Right lung (tissue), 5 donors: Measurements from ENCODE around the gene PODXL2. TPM values are rescaled to one million over a fixed set of nuclear protein-coding genes. Genes with fewer than 3 reads are reported as not detected.

Experiments
- DNase-seq, 2 donors: peaks; one replicate each; pipeline ENCODE4 v3.0.0-alpha.2; 2013
- polyA plus RNA-seq, 5 donors: library from polyadenylated mRNA; unstranded; fragments of 120-200 nt; gene quantifications; one replicate each; pipeline versions ENCODE4 v1.2.1 to v1.2.3, GENCODE V29; 2013; ENCODE audit warnings: inconsistent platforms in 1 of 5, low replicate concordance in 1 of 5; ENCODE audit not compliant: insufficient read length in 5 of 5, insufficient read depth in 1 of 5

PODXL2 gene
- polyA plus RNA-seq, 5 donors, result 11.6 to 21.1 (median 14.1) TPM

- no peak for DNase-seq
These were observed 77.9 kb downstream of the PODXL2 start for GRCh38 chr3:127706785-127707351.

GRCh38 chr3:127707851-127708411 lies 78.9 kb downstream of the PODXL2 start:
- no peak for DNase-seq

GRCh38 chr3:127708837-127709236 lies 79.9 kb downstream of the PODXL2 start:
- no peak for DNase-seq

- DNase-seq, result no peak
These were observed 80.5 kb downstream of the PODXL2 start for GRCh38 chr3:127709320-127710060.

DNA sequence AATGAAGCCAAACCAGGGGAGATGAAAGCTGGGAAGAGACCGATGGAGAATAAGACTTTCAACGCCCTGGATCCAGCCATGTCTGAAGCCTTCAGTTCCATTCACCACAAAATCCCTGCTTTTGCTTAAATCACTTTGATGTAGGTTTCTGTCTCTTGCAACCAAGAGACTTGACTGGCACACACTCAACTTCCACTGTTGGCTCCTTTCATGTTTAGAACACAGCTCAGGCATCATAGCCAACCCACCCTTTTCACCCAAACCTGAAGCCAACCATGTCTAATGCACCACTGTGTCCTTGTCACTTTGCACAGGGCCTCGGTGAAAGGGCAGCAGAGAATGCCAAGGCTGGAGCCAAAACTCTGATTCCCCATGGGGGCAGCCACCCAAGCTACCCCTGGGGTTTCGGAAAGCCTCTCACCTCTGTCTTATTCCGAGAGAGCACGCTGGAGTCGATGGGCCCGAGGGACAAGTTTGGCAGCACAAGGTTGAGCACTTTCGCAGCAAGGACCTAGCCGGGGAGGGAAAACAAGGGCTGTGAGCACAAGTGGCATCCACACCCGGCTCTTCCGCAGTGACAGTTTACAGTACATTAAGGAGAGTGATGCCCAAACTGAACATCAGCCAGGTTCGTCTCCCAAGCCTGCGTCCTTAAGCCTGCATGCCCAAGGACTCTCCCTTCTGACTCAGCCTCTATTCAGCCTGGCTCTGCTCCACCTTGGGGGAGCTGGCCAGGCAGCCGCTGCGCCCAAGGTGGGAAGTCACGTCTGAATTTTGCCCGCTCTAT lies 81.4 kb downstream of the PODXL2 start:
- DNase-seq, result no peak

DNA sequence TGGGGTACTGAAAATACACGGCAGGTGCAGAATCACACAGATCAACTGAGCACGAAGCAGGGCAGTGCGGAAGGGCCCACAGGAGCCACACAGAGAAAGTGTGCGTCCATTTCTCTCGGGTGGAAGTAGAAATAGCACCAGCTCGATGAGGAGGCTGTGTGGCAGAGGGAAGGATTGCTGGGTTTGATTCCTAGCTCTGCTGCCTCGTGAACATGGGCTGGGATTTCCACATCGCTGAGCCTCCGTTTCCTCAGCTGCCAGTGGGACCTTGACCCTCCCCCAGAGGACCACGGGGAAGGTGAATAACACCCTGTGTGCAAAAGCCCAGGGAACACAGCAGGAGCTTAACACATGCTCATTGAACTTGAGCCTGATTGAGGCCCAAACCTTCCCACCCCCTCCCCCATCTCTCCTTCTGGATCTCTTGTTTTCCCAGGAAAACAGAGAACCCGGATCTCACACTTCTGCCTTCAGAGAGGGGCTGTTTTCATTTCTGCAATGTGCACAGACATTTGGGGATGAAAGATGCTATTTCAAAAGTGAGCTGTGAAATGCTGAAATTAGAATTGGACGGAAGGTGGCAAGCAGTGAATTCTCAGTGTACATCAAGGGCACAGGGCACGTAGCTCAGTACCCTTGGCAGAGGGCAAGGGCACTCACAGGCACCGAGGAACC lies 82.2 kb downstream of the PODXL2 start:
- no peak for DNase-seq

DNA sequence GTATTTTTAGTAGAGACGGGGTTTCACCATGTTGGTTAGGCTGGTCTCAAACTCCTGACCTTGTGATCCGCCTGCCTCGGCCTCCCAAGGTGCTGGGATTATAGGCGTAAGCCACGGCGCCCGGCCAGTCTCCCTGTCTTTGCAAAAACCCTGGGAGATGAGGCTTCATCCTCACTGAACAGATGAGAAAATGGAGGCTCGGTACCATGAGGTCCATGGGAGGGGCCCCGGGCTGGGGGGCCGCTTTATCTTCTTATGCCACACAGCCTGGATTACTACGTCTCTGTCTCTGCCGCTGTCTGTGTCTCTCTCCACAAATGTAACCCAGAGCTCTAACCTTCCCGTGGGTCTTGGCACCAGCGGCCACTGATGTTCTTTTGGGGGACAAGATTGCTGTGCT lies 82.9 kb downstream of the PODXL2 start:
- DNase-seq, result no peak

- DNase-seq, result no peak
These were observed 83.5 kb downstream of the PODXL2 start for GRCh38 chr3:127712461-127712860.

GRCh38 chr3:127712881-127713771 lies 84.1 kb downstream of the PODXL2 start:
- DNase-seq, result no peak

DNA sequence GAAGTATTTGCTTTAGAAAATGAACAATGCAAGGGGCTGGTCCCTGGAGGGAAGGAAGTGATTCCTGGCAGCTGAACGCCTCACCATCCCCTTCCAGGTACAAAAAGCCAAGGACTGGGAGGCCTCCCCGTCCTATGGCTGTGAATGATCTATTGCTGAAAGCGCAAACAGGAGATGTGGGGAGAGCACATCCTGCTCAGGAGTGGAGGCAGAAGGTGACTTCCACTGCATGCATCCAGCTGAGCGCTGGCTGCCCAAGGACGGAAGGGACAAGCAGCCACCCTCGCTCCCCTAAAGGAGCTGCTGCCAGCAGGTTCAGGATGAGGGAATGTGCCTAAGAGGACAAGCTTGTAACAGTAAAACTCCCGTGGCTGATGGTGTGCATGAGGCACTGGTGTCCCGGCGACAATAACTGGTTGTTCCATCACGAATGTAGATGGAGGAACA lies 85.2 kb downstream of the PODXL2 start:
- no peak for DNase-seq

- DNase-seq, result no peak
These were observed 85.9 kb downstream of the PODXL2 start for GRCh38 chr3:127714866-127715265.

DNA sequence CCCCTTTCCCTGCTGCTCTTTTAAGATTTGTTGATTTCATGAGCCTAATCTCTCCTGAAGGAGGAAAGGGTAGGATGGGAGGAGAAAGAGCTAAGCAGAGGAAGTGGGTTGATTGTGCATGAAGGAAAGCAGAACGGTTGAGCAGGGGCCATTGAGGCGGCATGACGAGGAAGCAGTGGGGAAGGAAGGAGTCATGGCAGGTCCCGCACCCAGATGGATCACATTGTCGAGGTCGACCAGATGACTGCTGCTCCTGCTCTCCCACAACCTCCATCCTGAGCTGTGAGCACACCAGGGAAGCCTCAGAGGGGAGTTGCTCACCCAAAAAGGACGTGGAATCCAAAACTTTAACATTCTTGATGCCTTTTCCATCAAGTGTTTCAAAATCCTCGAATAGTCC lies 86.5 kb downstream of the PODXL2 start:
- DNase-seq, result no peak

DNA sequence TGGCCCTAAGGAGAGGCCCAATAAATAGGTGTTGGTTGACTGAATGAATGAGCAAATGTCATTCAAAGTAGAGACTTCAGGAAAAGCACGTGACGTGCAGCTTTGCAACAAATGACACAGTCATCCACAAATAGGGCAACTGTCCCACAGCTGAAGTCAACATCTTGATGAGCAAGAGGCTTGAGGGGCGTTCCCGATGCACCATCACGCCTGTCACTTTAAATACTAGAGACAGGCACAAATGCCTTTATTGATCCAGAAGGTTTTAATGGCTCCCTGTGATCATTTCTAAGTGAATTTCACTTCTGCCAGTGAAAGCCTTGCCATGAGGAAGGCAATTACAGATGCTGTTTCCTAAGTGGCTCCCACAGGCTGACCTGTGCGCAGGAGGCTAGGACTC lies 87.4 kb downstream of the PODXL2 start:
- DNase-seq, result no peak

GRCh38 chr3:127717357-127718244 lies 88.6 kb downstream of the PODXL2 start:
- no peak for DNase-seq

- no peak for DNase-seq
These were observed 89.4 kb downstream of the PODXL2 start for GRCh38 chr3:127718245-127718915.

DNA sequence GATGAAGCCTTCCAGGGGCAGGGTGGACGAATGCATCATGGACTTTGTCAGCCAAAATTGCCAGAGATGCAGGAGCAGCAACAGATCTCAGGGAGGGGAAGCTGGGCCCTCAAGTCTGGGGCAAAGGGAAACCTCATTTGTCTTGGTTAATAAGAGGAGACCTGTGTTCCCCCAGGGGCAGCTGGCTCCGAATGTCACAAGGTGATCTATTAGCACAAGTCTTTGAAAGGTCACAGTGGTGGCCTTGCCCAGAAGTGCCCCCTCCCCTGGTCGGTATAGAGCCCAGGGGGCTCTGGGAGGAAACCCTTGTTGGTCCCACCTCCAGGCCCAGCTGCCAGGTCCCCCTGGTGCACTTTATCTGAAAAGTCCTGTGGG lies 89.9 kb downstream of the PODXL2 start:
- no peak for DNase-seq

- DNase-seq, result no peak
These were observed 90.4 kb downstream of the PODXL2 start for GRCh38 chr3:127719369-127719768.

DNA sequence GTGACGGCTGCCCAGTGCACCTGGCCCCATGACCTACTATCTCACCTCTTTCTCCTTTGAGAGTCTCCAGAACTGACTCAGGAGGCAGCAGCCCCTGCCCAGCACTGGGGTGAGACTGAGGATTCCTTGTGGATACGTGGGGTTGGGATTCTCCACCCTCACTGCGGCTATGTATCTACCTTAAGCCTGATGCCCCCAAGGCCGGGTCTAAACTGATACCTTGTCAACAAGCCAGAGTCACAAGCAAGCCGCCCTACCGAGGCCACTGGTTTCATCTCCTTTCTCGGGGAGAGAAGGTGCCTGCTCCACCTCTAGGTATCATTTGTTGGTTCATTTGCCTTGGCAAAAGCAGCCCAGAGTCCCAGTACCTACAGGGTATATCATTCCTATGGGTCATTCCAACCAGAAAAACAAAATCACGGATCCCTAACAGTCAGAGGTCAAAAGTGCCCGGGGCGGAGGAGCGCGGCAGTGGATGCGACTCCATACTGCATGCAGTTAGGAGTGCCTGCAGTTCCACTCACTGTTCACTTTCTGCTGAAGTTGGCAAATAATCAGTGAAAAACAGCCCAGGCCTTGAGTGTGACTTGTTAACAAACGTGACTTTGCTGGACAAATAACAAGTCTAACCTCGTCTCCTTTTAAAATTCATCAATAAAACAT lies 91.3 kb downstream of the PODXL2 start:
- no peak for DNase-seq
